VCaP (cell line): ENCODE results near the gene EDC3.

Experiments used
- H3K27ac ChIP-seq: fragments of 450-650 bp; 2 replicates; pipeline ENCODE4 v1.5.1; 2017
- CTCF ChIP-seq: fragments of 450-650 bp; conservative IDR thresholded peaks from 2 replicates; pipeline ENCODE4 v1.5.1; 2017; ENCODE audit warnings: mild to moderate bottlenecking, moderate library complexity

Gene EDC3

DNA sequence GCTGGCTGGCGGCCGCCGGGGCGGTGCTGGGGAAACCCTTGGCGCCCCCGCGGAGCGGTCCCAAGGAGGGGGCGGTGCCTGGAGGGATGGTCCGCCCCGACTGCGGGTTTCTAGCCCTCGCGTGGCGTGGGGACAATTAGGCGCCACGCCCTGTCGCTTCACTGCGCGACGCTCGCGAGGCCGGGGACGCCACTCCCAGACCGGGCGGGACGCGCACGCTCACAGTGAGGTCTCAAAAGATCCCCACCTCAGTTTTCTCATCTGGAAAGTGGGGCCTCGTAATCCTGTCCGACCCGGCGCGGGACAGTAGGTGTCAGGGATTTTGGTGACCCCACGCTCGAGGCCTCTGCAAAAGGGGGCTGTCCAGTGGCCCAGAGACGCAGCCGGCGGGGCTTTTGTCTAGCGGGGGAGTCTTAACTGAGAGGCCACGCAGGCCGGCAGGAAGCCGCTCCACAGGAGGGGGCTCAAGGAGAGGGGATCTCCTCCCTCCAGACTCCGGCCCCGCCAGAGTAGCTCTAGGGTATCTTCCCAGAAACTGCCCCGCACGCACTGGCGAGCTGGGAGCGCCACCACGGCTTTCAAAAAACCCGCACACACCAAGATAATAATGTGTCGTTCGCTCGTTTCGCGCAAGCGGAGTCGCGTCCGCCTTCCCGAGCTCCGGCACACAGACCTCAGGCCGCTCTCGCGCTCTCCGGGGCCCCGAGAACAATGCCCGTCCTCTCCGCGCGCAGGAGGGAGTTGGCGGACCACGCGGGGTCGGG is 80.9 kb downstream of the EDC3 start:
- TF ChIP-seq CTCF = no peak
- H3K27ac ChIP-seq = peak overlapping the region; percentile 99

DNA sequence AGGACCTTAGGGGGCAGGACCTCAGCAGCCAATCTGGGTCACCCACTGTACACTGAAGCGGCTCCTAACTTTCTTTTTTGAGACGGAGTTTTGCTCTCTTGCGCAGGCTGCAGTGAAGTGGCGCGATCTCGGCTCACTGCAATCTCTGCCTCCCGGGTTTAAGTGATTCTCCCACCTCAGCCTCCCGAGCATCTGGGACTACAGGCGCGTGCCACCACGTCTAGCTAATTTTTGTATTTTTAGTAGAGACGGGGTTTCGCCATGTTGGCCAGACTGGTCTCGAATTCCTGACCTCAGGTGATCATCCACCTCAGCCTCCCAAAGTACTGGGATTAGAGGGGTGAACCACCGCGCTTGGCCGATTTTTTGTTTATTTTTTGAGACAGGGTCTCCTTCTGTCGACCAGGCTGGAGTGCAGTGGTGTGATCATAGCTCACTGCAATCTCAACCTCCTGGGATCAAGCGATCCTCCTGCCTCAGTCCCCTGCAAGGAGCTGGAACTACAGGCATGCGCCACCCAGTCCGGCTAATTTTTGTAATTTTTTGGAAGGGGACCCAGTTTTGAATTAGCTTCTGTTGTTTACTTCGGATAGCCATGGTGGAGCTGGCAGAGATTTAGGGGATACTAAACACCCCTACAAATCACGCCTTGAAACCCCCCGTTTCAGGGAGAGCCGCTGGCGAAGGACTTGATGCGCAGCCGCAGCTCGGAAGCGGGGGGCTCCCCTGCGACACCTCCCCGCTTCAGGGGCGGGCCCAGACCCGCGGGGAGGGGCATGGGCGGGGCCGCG is 81.7 kb downstream of the EDC3 start:
- H3K27ac ChIP-seq = peak overlapping the region; percentile 99
- no peak for TF ChIP-seq CTCF

GRCh38 chr15:74613089-74613952 is 82.5 kb downstream of the EDC3 start:
- TF ChIP-seq CTCF = no peak
- peak overlapping the region; percentile 99; the same call in 1 of the 2 replicates for H3K27ac ChIP-seq

DNA sequence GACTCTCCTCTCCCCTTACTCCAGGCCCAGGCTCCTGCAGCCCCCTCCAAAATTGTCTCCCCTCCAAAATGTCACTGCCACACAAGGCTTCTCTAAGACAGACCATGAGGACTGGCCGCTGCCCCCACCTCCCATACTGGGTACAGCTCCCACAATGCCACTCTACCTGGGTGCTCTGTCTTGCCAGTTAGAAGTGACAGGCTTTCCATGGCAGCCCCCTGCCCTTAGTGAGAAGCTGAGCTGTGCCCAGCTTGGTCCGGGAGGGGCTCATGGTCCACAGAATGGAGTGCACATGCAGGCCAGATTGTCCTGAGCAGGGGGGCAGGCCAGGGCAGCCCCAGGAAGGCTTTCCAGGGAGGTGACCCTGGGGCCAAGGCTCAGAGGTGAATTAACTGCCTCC is 83.1 kb downstream of the EDC3 start:
- TF ChIP-seq CTCF = no peak
- H3K27ac ChIP-seq = no peak overlapping the region

DNA sequence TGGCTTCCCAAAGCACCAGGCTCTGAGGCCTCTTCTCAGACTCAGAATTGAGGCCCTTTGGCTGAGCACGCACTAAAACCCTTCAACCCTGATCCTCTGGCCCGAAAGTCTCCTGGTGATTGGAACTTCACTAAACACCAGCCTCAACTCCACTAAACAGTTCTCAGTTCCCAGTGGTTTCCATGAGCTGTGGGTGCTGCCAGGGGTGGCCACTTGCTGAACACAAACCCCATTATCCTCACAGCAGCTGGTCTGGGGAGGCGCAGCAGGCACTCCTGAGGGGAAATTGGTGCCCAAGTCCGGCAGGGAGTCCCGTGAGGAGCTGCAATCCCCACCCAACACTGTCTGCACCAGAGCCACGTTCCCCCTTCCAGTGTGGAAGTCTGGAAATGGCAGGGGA is 84.0 kb downstream of the EDC3 start:
- TF ChIP-seq CTCF = no peak
- no peak overlapping the region for H3K27ac ChIP-seq

DNA sequence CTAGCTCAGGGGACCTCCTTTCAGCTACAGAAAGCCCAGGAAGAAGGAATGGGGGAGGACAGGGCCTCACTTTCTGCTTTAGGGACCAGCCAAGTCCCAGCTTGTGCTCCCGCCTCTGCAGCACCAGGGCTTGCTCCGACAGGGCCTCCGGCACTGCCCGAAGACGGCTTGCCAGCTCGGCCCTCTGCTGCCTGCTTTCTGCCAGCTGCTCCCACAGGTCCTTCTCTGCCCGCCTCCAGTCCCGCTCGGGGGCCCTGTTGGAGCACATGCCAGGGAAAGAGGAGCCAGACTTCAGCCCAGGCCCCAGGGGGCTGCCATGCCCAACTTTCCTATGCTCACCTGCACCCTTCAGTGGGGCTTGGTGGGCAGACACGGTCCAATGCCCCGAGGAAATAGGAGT is 84.5 kb downstream of the EDC3 start:
- no peak overlapping the region for H3K27ac ChIP-seq
- TF ChIP-seq CTCF = no peak
